ENCODE data around the gene ACYP2. TPM values are rescaled to one million over a fixed set of nuclear protein-coding genes. Genes with fewer than 3 reads are reported as not detected.

ACYP2 gene
- total and polyA plus RNA-seq, 11 donors: 39.7 to 107 (median 53.2) TPM

GRCh38 chr2:54097124-54097523 is 18.3 kb upstream of the ACYP2 start:
- intact Hi-C loops (cut with DNase I): no loop called here
- H3K9me3 ChIP-seq: no peaks in the 10 kb centered on the region
- H3K27me3 ChIP-seq: no peaks in the 10 kb centered on the region
- ATAC-seq: peak in 3 of 4 donors; percentile 22 to 36 (median 35)
- TF ChIP-seq CTCF (IDR thresholded peaks at IDR 0.05) (no peak), POLR2A (IDR thresholded peaks at IDR 0.05) (no peak)
- H3K4me3 ChIP-seq: no peak overlapping the region
- no peak overlapping the region for H3K27ac ChIP-seq
- DNase-seq: no peak
- peaks cover 0 to 14% (median 5%) of the 10 kb centered on the region in 12 donors for H3K4me1 ChIP-seq
- H3K36me3 ChIP-seq: no peaks in the 10 kb centered on the region

GRCh38 chr2:54099370-54099769 is 16.0 kb upstream of the ACYP2 start:
- WGBS, 4 donors: 83 to 84% (median 83%) methylated on average over 4 of the region's 4 CpGs

GRCh38 chr2:54099829-54100585 is 15.4 kb upstream of the ACYP2 start:
- peaks cover 0 to 22% (median 11%) of the 10 kb centered on the region in 12 donors for H3K4me1 ChIP-seq
- no peak overlapping the region for H3K4me3 ChIP-seq
- intact Hi-C loops (cut with DNase I): loop anchor here in 4 of 10 donors (5.0 to 10.0 kb wide), 4 partner anchors 605 to 737 kb away; no protein-coding TSS in a partner anchor
- no peak overlapping the region for H3K27ac ChIP-seq
- no peak for DNase-seq
- no peak for ATAC-seq
- no peaks in the 10 kb centered on the region for H3K9me3 ChIP-seq
- H3K27me3 ChIP-seq: no peaks in the 10 kb centered on the region
- no peak for TF ChIP-seq POLR2A (IDR thresholded peaks at IDR 0.05)
- no peak for TF ChIP-seq CTCF (IDR thresholded peaks at IDR 0.05)
- WGBS, 4 donors: 94 to 97% (median 95%) methylated on average over 6 of the region's 6 CpGs
- H3K36me3 ChIP-seq: no peaks in the 10 kb centered on the region

More at GRCh38 chr2:54099370-54099769, 16.0 kb upstream of the ACYP2 start:
- DNase-seq: no peak
- Histone ChIP-seq H3K4me1 (peaks cover 0 to 22% (median 11%) of the 10 kb centered on the region in 12 donors), H3K27ac (no peak overlapping the region), H3K36me3 (no peaks in the 10 kb centered on the region), H3K9me3 (no peaks in the 10 kb centered on the region), H3K4me3 (no peak overlapping the region), H3K27me3 (no peaks in the 10 kb centered on the region)
- ATAC-seq: no peak
- intact Hi-C loops (cut with DNase I): no loop called here
- TF ChIP-seq CTCF (IDR thresholded peaks at IDR 0.05) (no peak), POLR2A (IDR thresholded peaks at IDR 0.05) (no peak)

DNA sequence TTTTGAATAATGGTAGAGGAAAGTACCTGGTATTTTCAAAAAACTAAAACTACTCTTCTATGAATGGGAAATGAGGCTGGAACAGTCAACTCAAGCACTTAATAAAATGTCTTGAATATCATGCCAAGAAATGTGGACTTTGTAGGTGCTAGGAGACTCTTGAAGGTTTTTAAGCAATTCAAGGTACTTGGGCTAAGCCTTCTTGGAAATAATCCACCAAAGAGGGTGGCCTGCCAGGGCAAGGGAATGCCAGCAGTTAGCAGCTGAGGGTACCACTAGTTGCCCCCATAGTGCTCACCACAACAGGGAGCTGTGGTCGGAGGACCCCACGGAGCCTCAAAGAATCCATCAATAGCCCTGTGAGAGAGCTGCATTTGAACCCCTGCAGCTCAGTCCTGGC is 14.6 kb upstream of the ACYP2 start:
- H3K4me1 ChIP-seq: peaks cover 0 to 22% (median 11%) of the 10 kb centered on the region in 12 donors
- DNase-seq (no peak), ATAC-seq (no peak)
- intact Hi-C loops (cut with DNase I): loop anchor here in 4 of 10 donors (5.0 to 10.0 kb wide), 4 partner anchors 604 to 737 kb away; no protein-coding TSS in a partner anchor
- H3K27ac ChIP-seq: no peak overlapping the region
- TF ChIP-seq POLR2A (IDR thresholded peaks at IDR 0.05): no peak
- TF ChIP-seq CTCF (IDR thresholded peaks at IDR 0.05): no peak
- H3K27me3 ChIP-seq: no peaks in the 10 kb centered on the region
- H3K36me3 ChIP-seq: no peaks in the 10 kb centered on the region
- 88 to 95% (median 92%) methylated on average over 2 of the region's 2 CpGs for WGBS, 4 donors
- no peak overlapping the region for H3K4me3 ChIP-seq
- no peaks in the 10 kb centered on the region for H3K9me3 ChIP-seq
